ENCODE measurements around the gene CXXC5.

The CXXC5 gene

GRCh38 chr5:139690803-139691629 is 42.9 kb downstream of the CXXC5 start:
- no peak for DNase-seq (ENCODE audit: low read depth in 2 of 2, low spot score in 1 of 2)

GRCh38 chr5:139692148-139692547 is 44.0 kb downstream of the CXXC5 start:
- no peak for DNase-seq (ENCODE audit: low read depth in 2 of 2, low spot score in 1 of 2)

GRCh38 chr5:139692679-139693308 is 44.6 kb downstream of the CXXC5 start:
- DNase-seq (ENCODE audit: low read depth in 2 of 2, low spot score in 1 of 2) = no peak

- DNase-seq (ENCODE audit: low read depth in 2 of 2, low spot score in 1 of 2) = no peak
Observed at GRCh38 chr5:139693676-139694364, 45.7 kb downstream of the CXXC5 start.

GRCh38 chr5:139694556-139695177 is 46.5 kb downstream of the CXXC5 start:
- no peak for DNase-seq (ENCODE audit: low read depth in 2 of 2, low spot score in 1 of 2)

GRCh38 chr5:139695178-139695573 is 47.0 kb downstream of the CXXC5 start:
- DNase-seq (ENCODE audit: low read depth in 2 of 2, low spot score in 1 of 2) = no peak

- DNase-seq (ENCODE audit: low read depth in 2 of 2, low spot score in 1 of 2) = no peak
Observed at GRCh38 chr5:139696167-139696893, 48.2 kb downstream of the CXXC5 start.

GRCh38 chr5:139696894-139697658 is 48.9 kb downstream of the CXXC5 start:
- no peak for DNase-seq (ENCODE audit: low read depth in 2 of 2, low spot score in 1 of 2)

- DNase-seq (ENCODE audit: low read depth in 2 of 2, low spot score in 1 of 2) = no peak
Observed at GRCh38 chr5:139698490-139699146, 50.5 kb downstream of the CXXC5 start.

- DNase-seq (ENCODE audit: low read depth in 2 of 2, low spot score in 1 of 2) = no peak
Observed at GRCh38 chr5:139699351-139699750, 51.2 kb downstream of the CXXC5 start.

- DNase-seq (ENCODE audit: low read depth in 2 of 2, low spot score in 1 of 2) = no peak
Observed at GRCh38 chr5:139700711-139701055, 52.5 kb downstream of the CXXC5 start.

GRCh38 chr5:139701056-139701741 is 53.0 kb downstream of the CXXC5 start:
- DNase-seq (ENCODE audit: low read depth in 2 of 2, low spot score in 1 of 2) = no peak

GRCh38 chr5:139702548-139702947 is 54.4 kb downstream of the CXXC5 start:
- DNase-seq (ENCODE audit: low read depth in 2 of 2, low spot score in 1 of 2) = no peak

GRCh38 chr5:139704748-139705147 is 56.6 kb downstream of the CXXC5 start:
- no peak for DNase-seq (ENCODE audit: low read depth in 2 of 2, low spot score in 1 of 2)

GRCh38 chr5:139705191-139705590 is 57.0 kb downstream of the CXXC5 start:
- DNase-seq (ENCODE audit: low read depth in 2 of 2, low spot score in 1 of 2) = no peak

- no peak for DNase-seq (ENCODE audit: low read depth in 2 of 2, low spot score in 1 of 2)
Observed at GRCh38 chr5:139705655-139706587, 57.8 kb downstream of the CXXC5 start.

GRCh38 chr5:139707445-139708003 is 59.4 kb downstream of the CXXC5 start:
- no peak for DNase-seq (ENCODE audit: low read depth in 2 of 2, low spot score in 1 of 2)

- no peak for DNase-seq (ENCODE audit: low read depth in 2 of 2, low spot score in 1 of 2)
Observed at GRCh38 chr5:139708434-139708861, 60.3 kb downstream of the CXXC5 start.
